Femur (tissue), 1 donor: ENCODE results near the gene PRDM1.

Experiments used
- DNase-seq: peaks from one replicate; pipeline ENCODE4 v3.0.0-alpha.2; 2017

The PRDM1 gene

GRCh38 chr6:106098383-106099234 lies 12.5 kb downstream of the PRDM1 start:
- DNase-seq = no peak

- no peak for DNase-seq
Measured at GRCh38 chr6:106099235-106099537, 13.1 kb downstream of the PRDM1 start.

DNA sequence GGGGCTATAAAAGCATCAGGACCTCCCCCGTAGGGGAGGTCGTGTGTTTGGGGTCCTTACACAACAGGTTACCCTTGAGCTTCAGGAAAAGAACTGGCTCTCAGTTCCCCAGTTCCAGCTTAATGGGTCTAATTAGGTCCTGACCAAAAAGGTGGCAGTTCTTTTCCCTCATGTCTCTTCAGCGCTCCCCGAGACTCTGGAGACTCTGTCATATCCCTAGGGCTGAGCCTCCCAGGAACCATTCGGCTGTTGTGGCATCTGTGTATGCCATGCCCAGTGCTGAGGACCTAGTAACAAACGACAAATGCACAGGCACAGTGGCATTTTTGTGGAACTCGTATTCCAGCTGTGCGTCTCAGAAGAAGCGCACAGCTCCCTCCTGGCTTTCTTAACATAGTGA lies 14.6 kb downstream of the PRDM1 start:
- DNase-seq = no peak

- DNase-seq = no peak
Measured at GRCh38 chr6:106101466-106101865, 15.3 kb downstream of the PRDM1 start.

GRCh38 chr6:106102034-106102433 lies 15.9 kb downstream of the PRDM1 start:
- DNase-seq = no peak

DNA sequence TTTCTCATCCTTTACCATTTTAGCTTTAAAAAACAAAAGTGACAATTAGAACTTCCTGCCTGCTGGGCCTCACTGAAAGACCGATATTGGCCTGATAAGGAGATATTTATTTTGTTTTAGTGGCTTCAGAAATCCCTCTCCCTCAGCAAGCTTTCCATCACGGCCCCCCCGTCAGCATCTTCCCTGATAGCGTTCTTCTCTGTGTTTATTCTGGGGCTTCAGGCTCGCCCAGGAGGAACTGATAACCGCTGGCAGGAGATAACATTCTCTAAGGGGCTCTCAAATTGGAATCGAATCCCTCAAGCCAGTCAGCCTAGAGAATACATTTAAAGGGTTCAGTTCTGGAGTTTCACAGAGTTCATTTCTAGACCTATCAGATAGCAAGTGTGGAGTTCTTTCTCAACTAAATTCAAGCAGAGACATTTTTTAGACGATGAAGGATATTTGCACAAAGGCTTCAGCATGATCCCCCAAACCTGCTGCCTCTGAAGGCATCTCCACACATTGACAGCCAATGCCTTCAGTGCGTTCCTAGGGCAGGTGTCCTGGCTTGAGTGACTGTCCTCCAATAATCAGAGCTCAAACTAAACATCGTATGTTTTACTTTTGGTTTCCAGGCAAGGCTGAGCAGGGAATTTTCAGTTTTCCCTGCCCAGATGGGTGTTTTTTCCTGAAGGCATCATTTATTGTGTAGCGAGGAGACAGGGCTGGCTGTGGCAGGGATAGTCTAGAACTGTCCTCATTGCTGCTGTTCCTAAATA lies 17.0 kb downstream of the PRDM1 start:
- DNase-seq = no peak

- DNase-seq = no peak
Measured at GRCh38 chr6:106103728-106104109, 17.6 kb downstream of the PRDM1 start.

DNA sequence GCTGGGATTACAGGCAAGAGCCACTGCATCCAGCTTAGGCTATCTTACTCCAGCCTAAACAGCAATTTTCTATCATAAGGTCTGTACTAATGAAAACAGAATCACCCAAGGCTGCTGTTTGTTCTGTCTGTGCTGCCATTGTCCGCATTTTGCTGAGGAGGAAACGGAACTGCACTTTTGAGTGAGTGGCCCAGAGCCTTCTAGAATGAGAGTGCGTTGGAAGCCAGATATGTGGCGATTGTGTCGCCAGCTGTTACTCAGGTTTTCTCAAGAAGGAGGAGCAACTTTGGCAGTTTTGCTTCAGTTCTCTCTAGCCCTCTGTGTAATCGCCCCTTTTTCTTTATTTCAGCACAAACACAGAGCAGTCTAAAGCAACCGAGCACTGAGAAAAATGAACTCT lies 18.3 kb downstream of the PRDM1 start:
- no peak for DNase-seq

GRCh38 chr6:106104941-106105340 lies 18.8 kb downstream of the PRDM1 start:
- no peak for DNase-seq

- DNase-seq = no peak
Measured at GRCh38 chr6:106105493-106105892, 19.4 kb downstream of the PRDM1 start.

GRCh38 chr6:106106276-106107042 lies 20.3 kb downstream of the PRDM1 start:
- no peak for DNase-seq

DNA sequence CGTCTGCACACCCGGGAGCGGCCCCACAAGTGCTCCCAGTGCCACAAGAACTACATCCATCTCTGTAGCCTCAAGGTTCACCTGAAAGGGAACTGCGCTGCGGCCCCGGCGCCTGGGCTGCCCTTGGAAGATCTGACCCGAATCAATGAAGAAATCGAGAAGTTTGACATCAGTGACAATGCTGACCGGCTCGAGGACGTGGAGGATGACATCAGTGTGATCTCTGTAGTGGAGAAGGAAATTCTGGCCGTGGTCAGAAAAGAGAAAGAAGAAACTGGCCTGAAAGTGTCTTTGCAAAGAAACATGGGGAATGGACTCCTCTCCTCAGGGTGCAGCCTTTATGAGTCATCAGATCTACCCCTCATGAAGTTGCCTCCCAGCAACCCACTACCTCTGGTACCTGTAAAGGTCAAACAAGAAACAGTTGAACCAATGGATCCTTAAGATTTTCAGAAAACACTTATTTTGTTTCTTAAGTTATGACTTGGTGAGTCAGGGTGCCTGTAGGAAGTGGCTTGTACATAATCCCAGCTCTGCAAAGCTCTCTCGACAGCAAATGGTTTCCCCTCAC lies 21.0 kb downstream of the PRDM1 start:
- no peak for DNase-seq

DNA sequence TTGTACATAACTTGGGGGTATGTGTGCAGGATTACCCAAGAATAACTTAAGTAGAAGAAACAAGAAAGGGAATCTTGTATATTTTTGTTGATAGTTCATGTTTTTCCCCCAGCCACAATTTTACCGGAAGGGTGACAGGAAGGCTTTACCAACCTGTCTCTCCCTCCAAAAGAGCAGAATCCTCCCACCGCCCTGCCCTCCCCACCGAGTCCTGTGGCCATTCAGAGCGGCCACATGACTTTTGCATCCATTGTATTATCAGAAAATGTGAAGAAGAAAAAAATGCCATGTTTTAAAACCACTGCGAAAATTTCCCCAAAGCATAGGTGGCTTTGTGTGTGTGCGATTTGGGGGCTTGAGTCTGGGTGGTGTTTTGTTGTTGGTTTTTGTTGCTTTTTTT lies 22.0 kb downstream of the PRDM1 start:
- no peak for DNase-seq

GRCh38 chr6:106109029-106109428 lies 22.9 kb downstream of the PRDM1 start:
- no peak for DNase-seq

GRCh38 chr6:106110164-106110826 lies 24.2 kb downstream of the PRDM1 start:
- no peak for DNase-seq

GRCh38 chr6:106112433-106112832 lies 26.3 kb downstream of the PRDM1 start:
- DNase-seq = no peak

DNA sequence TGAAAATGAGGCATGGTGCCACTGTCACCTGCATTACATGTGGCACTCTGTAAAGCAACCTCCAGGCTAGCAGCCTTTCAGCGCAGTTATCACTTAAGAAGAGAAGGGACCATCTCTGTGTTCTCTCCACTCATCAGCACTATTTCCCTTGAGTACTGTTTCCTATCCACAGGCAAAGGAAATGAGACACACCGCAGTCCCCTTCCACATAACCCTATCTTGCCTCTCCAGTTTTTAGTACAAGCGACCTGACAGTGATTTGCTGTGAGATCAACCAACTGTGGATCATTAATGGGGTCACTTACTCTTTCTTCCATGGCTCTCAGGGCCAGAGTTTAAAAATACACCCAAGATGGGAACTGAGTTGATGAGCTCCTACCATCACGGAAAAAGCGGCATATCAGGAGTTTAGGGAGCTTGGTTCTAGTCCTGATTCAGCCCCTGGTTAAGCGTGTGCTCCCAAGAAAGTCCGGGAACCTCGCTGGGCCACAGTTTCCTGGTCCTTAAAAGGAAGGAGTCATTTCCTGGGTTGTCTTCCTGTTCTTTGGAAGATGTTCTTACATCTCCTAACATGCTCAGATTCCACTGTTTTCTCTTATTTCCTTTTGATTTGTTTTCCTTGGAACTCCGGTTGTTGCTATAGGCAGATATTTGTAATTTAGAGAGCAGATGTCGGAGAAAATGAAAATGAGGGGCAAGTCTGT lies 27.3 kb downstream of the PRDM1 start:
- DNase-seq = no peak

DNA sequence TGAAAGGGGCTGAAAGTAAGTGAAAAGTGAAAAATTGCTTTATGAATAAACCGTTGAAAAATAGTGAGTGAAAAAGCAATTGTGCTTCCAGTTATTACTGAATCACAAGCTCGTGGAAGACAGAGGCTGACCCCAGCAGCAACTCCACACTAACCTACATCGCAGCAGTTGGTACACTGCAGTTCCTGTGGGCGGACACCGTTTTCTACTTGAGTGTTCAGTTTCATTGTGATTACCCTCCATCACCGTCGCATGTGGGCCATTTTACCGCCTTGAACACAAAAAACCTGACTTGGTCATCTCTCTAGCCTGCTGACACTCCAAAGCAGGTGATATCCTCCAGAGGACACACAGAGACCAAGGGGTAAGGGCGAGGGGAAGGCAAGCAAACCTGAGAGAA lies 28.4 kb downstream of the PRDM1 start:
- DNase-seq = no peak

DNA sequence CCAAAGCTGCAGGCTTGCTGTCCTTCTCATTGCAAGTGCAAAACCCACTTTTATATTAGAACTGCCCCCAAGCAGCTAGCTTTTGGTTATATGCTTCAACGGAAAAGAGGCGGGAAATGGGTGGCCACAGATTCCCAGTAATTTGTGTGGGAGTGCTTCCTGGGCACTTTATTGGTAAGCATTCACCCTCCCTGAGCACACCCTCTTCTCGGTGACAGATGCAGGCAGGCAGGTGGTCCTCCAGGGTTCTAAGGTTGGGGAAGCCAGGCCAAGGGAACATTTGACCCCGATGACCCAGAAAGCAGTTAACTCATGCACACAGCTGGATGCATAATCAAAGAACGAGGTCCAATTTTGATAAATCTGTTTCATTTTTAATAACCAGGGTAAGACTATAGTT lies 29.1 kb downstream of the PRDM1 start:
- DNase-seq = no peak

DNA sequence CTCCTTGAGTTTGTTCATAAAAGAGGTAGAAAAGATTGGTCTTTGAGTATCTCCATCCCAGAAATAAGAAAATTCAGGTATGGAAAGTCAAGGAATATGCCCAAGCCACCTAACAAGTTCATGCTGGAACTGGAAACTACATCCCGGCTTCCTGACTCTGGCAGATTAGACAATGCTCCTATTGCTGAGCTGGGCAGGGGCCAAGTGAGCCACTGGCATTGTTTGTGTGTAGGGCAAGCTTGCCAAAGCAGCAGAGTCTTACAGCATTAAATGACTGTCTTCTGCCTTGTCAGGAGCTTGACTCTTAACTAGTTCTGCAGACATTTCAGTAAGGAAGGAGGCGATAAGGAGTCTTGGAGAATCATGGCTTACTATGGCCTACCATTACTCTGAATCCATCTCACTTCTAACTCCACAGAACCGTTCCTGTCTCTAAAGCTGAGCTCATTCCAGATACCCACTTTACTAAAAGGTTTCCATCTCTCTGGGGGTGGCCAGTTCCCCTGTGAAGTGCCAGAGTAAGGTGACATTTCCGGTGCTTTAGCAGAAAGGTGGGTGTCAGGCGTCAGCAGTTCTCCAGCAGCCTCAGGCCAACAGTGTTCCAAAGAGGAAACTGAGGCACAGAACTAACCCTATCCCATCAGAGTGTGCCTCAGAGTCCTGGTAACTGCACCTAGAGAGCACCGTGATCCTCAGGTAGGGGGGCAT lies 30.1 kb downstream of the PRDM1 start:
- no peak for DNase-seq

DNA sequence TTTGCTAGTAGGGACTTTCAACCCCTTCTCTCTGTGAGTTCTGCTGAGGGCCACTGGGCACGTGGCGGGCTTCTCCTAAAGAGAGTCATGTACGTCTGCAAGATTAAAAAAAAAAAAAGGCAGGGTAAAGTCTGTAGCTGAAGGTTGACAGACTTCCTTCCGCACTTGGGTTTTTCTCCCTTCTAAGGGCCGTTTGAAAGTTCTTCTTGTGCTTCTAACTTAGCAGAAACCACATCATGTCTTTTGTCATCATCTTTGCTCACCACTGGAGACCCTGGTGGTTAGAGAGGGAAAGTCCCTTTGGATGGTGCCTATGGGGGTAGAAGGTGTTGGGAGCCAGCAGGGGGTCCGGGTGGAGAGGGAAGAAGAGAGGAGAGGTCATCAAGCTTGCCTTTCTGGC lies 31.4 kb downstream of the PRDM1 start:
- DNase-seq = no peak
